ENCODE measurements around the gene TAF12.
"Not testable (repeated sequence)": the region's sequence is repeated elsewhere in the genome, so short reads cannot be mapped to it uniquely, and the experiment has no call there.

Gene TAF12

DNA sequence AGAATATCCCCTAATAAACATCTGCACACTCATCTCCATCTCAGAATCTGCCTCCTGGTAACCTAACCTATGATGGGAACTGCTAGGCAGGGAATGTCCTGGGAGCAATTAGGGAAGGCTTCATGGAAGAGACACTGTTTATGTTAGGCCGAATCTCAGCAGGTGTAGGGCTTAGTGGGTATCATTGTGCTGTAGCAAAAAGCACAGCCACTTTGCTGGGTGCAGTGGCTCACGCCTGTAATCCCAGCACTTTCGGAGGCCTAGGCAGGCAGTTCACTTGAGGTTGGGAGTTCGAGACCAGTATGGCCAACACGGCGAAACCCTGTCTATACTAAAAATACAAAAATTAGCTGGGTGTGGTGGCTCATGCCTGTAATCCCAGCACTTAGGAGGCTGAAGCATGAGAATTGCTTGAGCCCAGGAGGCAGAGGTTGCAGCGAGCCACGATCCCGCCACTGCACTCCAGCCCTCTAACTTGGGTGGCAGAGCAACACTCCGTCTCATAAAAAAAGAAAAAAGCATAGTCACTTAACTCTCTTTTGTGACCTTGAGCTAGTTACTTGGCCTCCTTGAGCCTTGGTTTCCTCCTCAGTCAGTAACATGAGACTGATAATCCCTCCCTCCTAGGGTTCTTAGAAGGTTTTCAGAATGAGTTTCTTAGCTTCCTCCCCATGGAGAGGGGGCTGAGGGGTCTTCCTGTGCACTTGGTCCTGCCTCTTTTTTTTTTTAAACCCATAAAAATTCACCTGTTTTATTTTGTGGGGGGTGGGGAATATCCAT is 47.3 kb downstream of the TAF12 start:
- Histone ChIP-seq H3K4ac (ENCODE audit: low read depth, low read length) (no peak overlapping the region), H2AFZ (ENCODE audit: insufficient read depth, low read length, poor library complexity) (no peak overlapping the region), H3K9ac (ENCODE audit: low read length) (no peak overlapping the region), H2AK5ac (ENCODE audit: low read length) (no peak overlapping the region), H3K14ac (ENCODE audit: low read length) (no peak overlapping the region), H3K4me1 (ENCODE audit: control insufficient read depth in 1 of 2, insufficient read depth in 2 of 2, low read length in 2 of 2) (peaks cover 10 to 13% of the 10 kb centered on the region in 2 experiments), H3K4me3 (ENCODE audit: low read depth, low read length) (no peak overlapping the region), H2BK5ac (ENCODE audit: low read depth, low read length, poor library complexity) (no peak overlapping the region), H3K4me2 (ENCODE audit: low read length) (no peak overlapping the region), H4K12ac (ENCODE audit: low read depth, low read length) (no peak overlapping the region), H3K79me1 (ENCODE audit: low read length) (peaks cover 10% of the 10 kb centered on the region), H4K8ac (ENCODE audit: low read depth, low read length) (no peak overlapping the region), H3K18ac (ENCODE audit: low read length) (no peak overlapping the region), H4K91ac (ENCODE audit: low read depth, low read length) (no peak overlapping the region), H3K36me3 (ENCODE audit: control insufficient read depth in 1 of 2, insufficient read depth in 2 of 2, low read length in 2 of 2) (no peaks in the 10 kb centered on the region), H3K27me3 (ENCODE audit: insufficient read depth, low read length) (no peaks in the 10 kb centered on the region), H2BK120ac (ENCODE audit: insufficient read depth, low read length, poor library complexity) (no peak overlapping the region), H2BK12ac (ENCODE audit: low read length) (no peak overlapping the region), H3K9me3 (ENCODE audit: insufficient read depth, low read depth, low read length) (no peaks in the 10 kb centered on the region), H3K27ac (ENCODE audit: low read depth, low read length) (no peak overlapping the region), H3K23ac (ENCODE audit: low read length) (no peak overlapping the region), H3K79me2 (ENCODE audit: control insufficient read depth, insufficient read depth, low read length, poor library complexity) (peaks cover 5% of the 10 kb centered on the region)
- no CpG with 5 or more reads among the region's 10 CpGs for WGBS (ENCODE audit: extremely low coverage, insufficient coverage, insufficient read length)
- DNase-seq: no peak

DNA sequence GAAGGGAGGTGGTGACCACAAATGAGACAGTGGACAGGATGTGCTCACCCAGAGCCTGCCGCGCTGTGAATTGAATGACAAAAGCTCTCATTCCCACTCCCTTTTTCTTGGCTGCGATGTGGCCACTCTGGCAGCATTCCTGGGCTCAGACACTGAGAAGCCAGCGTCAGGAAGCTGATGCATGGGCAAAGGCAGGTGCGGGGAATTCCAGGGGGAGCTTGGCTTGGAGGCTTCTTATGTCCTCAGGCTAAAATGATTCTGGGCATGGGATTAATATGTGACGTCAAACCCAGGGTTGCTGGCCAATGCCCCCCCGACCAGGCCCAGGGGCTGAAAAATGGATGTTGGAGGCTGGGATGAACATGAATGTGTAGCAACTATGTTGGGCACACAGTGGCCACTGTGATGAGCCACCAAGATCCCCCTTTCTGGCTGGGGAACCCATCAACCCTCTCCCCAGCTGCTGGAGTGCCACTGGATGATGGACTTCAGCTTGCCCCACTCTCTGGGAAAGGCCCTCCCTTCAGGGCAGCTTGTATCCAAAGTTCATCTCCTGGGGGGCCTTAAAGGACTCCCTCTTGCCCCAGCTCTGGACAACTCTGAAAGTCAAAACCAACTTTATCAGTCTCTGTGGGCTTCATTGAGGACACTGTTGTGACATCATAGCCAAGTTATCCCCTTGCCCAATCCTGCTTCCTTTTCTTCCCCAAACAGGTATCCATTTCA is 48.0 kb downstream of the TAF12 start:
- not testable (repeated sequence) for H3K4me2 ChIP-seq (ENCODE audit: low read length); H2BK120ac ChIP-seq (ENCODE audit: insufficient read depth, low read length, poor library complexity); DNase-seq; H3K27me3 ChIP-seq (ENCODE audit: insufficient read depth, low read length); H3K18ac ChIP-seq (ENCODE audit: low read length); H4K8ac ChIP-seq (ENCODE audit: low read depth, low read length); H3K4me3 ChIP-seq (ENCODE audit: low read depth, low read length); H3K9ac ChIP-seq (ENCODE audit: low read length); H2AFZ ChIP-seq (ENCODE audit: insufficient read depth, low read length, poor library complexity); H3K14ac ChIP-seq (ENCODE audit: low read length); H3K79me2 ChIP-seq (ENCODE audit: control insufficient read depth, insufficient read depth, low read length, poor library complexity); H2BK5ac ChIP-seq (ENCODE audit: low read depth, low read length, poor library complexity); H3K9me3 ChIP-seq (ENCODE audit: insufficient read depth, low read depth, low read length); H3K4ac ChIP-seq (ENCODE audit: low read depth, low read length); H3K27ac ChIP-seq (ENCODE audit: low read depth, low read length); H2AK5ac ChIP-seq (ENCODE audit: low read length); H3K23ac ChIP-seq (ENCODE audit: low read length); H4K91ac ChIP-seq (ENCODE audit: low read depth, low read length); H3K36me3 ChIP-seq (ENCODE audit: control insufficient read depth in 1 of 2, insufficient read depth in 2 of 2, low read length in 2 of 2); H2BK12ac ChIP-seq (ENCODE audit: low read length); H4K12ac ChIP-seq (ENCODE audit: low read depth, low read length)
- H3K79me1 ChIP-seq (ENCODE audit: low read length): peaks cover 10% of the 10 kb centered on the region
- H3K4me1 ChIP-seq (ENCODE audit: control insufficient read depth in 1 of 2, insufficient read depth in 2 of 2, low read length in 2 of 2): peaks cover 14 to 19% of the 10 kb centered on the region in 2 experiments
- WGBS (ENCODE audit: extremely low coverage, insufficient coverage, insufficient read length): no CpG with 5 or more reads among the region's 7 CpGs

DNA sequence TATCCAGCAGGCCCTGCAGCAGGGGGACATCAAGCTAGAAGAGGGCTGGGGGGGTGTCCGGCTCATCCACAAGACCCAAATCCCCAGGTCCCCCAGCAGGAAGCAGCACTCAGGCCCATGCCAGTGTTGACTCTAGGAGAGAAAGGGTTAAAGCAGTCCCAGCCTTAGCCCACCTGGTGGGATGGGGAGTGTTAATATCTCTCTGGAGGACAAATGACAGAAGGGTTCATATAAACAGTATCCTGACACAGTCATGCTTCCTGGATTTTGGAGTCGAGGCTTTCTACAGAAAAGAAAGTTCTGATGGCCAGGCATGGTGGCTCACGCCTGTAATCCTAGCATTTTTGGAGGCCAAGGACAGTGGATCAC is 48.9 kb downstream of the TAF12 start:
- H3K14ac ChIP-seq (ENCODE audit: low read length); DNase-seq; H3K9me3 ChIP-seq (ENCODE audit: insufficient read depth, low read depth, low read length); H2BK120ac ChIP-seq (ENCODE audit: insufficient read depth, low read length, poor library complexity); H3K4ac ChIP-seq (ENCODE audit: low read depth, low read length); H3K27ac ChIP-seq (ENCODE audit: low read depth, low read length); H3K36me3 ChIP-seq (ENCODE audit: control insufficient read depth in 1 of 2, insufficient read depth in 2 of 2, low read length in 2 of 2); H3K18ac ChIP-seq (ENCODE audit: low read length); H4K8ac ChIP-seq (ENCODE audit: low read depth, low read length); H3K4me2 ChIP-seq (ENCODE audit: low read length); H2BK12ac ChIP-seq (ENCODE audit: low read length); H3K9ac ChIP-seq (ENCODE audit: low read length); H3K79me2 ChIP-seq (ENCODE audit: control insufficient read depth, insufficient read depth, low read length, poor library complexity); H4K91ac ChIP-seq (ENCODE audit: low read depth, low read length); H3K27me3 ChIP-seq (ENCODE audit: insufficient read depth, low read length); H3K4me3 ChIP-seq (ENCODE audit: low read depth, low read length); H4K12ac ChIP-seq (ENCODE audit: low read depth, low read length); H2BK5ac ChIP-seq (ENCODE audit: low read depth, low read length, poor library complexity); H2AK5ac ChIP-seq (ENCODE audit: low read length); H3K23ac ChIP-seq (ENCODE audit: low read length); H3K79me1 ChIP-seq (ENCODE audit: low read length); H2AFZ ChIP-seq (ENCODE audit: insufficient read depth, low read length, poor library complexity): not testable (repeated sequence)
- no CpG with 5 or more reads among the region's 3 CpGs for WGBS (ENCODE audit: extremely low coverage, insufficient coverage, insufficient read length)
- H3K4me1 ChIP-seq (ENCODE audit: control insufficient read depth in 1 of 2, insufficient read depth in 2 of 2, low read length in 2 of 2): peaks cover 12 to 13% of the 10 kb centered on the region in 2 experiments

DNA sequence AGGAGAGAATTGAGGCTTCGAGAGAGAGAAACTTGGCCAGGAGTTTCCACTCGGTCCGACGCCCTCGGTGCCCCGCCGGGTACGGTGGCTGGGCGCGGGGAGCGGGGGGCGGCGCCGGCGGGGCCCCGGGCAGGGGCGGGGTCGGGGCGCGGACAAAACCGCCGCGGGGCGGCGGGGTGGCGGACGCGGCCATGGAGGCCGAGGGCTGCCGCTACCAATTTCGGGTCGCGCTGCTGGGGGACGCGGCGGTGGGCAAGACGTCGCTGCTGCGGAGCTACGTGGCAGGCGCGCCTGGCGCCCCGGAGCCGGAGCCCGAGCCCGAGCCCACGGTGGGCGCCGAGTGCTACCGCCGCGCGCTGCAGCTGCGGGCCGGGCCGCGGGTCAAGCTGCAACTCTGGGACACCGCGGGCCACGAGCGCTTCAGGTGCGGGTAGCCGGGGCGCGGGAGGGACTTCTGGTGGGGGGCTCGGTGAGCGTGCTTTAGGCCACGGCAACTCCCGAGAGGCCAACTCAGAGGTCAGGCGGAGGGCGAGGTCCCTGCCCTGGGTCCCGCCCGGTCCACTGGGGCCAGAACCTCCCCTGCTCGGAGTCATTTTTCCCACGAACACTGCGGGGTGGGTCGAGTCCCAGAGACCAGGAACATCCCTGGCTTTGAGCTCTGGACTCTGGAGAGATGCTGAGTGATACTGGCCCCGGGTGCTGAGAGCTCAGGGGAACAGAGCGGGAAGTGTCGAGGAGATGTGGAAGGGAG is 50.4 kb downstream of the TAF12 start:
- Histone ChIP-seq H3K27me3 (ENCODE audit: insufficient read depth, low read length) (no peaks in the 10 kb centered on the region), H3K9me3 (ENCODE audit: insufficient read depth, low read depth, low read length) (no peaks in the 10 kb centered on the region), H3K9ac (ENCODE audit: low read length) (no peak overlapping the region), H3K23ac (ENCODE audit: low read length) (no peak overlapping the region), H3K79me1 (ENCODE audit: low read length) (peaks cover 7% of the 10 kb centered on the region), H3K4me1 (ENCODE audit: control insufficient read depth in 1 of 2, insufficient read depth in 2 of 2, low read length in 2 of 2) (peaks cover 8 to 10% of the 10 kb centered on the region in 2 experiments), H2AK5ac (ENCODE audit: low read length) (peak overlapping the region; percentile 59), H3K4me2 (ENCODE audit: low read length) (peak overlapping the region; percentile 90), H3K4me3 (ENCODE audit: low read depth, low read length) (peak overlapping the region; percentile 67), H3K36me3 (ENCODE audit: control insufficient read depth in 1 of 2, insufficient read depth in 2 of 2, low read length in 2 of 2) (no peaks in the 10 kb centered on the region), H3K14ac (ENCODE audit: low read length) (peak overlapping the region; percentile 89), H4K12ac (ENCODE audit: low read depth, low read length) (peak overlapping the region; percentile 74), H2AFZ (ENCODE audit: insufficient read depth, low read length, poor library complexity) (peak overlapping the region; percentile 82), H3K18ac (ENCODE audit: low read length) (peak overlapping the region; percentile 41), H2BK12ac (ENCODE audit: low read length) (peak overlapping the region; percentile 80), H3K79me2 (ENCODE audit: control insufficient read depth, insufficient read depth, low read length, poor library complexity) (peaks cover 5% of the 10 kb centered on the region), H3K27ac (ENCODE audit: low read depth, low read length) (no peak overlapping the region), H2BK120ac (ENCODE audit: insufficient read depth, low read length, poor library complexity) (peak overlapping the region; percentile 21), H3K4ac (ENCODE audit: low read depth, low read length) (no peak overlapping the region), H4K91ac (ENCODE audit: low read depth, low read length) (peak overlapping the region; percentile 70), H2BK5ac (ENCODE audit: low read depth, low read length, poor library complexity) (peak overlapping the region; percentile 27), H4K8ac (ENCODE audit: low read depth, low read length) (peak overlapping the region; percentile 85)
- WGBS (ENCODE audit: extremely low coverage, insufficient coverage, insufficient read length): no CpG with 5 or more reads among the region's 81 CpGs
- peak in 1 of 2 donors; percentile 36 for DNase-seq
